ENCODE data around the gene LAMA3.

Gene LAMA3

GRCh38 chr18:23878336-23878900 is 189.2 kb downstream of the LAMA3 start:
- Histone ChIP-seq H3K27ac (no peak overlapping the region), H3K4me1 (ENCODE audit: low read depth, poor library complexity, severe bottlenecking) (no peaks in the 10 kb centered on the region), H2AFZ (ENCODE audit: low read depth) (no peak overlapping the region), H4K20me1 (ENCODE audit: insufficient read depth) (no peaks in the 10 kb centered on the region), H3K4me2 (no peak overlapping the region), H3K4me3 (IDR thresholded peaks at IDR 0.05; ENCODE audit: insufficient read depth, low read depth, low read length) (no peak overlapping the region), H3K9ac (no peak overlapping the region), H3K79me2 (ENCODE audit: insufficient read depth, low read depth) (no peaks in the 10 kb centered on the region), H3K36me3 (ENCODE audit: insufficient read depth) (no peaks in the 10 kb centered on the region), H3K27me3 (ENCODE audit: insufficient read depth, low read depth) (no peaks in the 10 kb centered on the region)
- TF ChIP-seq, protein P1, sequence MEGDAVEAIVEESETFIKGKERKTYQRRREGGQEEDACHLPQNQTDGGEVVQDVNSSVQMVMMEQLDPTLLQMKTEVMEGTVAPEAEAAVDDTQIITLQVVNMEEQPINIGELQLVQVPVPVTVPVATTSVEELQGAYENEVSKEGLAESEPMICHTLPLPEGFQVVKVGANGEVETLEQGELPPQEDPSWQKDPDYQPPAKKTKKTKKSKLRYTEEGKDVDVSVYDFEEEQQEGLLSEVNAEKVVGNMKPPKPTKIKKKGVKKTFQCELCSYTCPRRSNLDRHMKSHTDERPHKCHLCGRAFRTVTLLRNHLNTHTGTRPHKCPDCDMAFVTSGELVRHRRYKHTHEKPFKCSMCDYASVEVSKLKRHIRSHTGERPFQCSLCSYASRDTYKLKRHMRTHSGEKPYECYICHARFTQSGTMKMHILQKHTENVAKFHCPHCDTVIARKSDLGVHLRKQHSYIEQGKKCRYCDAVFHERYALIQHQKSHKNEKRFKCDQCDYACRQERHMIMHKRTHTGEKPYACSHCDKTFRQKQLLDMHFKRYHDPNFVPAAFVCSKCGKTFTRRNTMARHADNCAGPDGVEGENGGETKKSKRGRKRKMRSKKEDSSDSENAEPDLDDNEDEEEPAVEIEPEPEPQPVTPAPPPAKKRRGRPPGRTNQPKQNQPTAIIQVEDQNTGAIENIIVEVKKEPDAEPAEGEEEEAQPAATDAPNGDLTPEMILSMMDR (conservative IDR thresholded peaks at IDR 0.05; ENCODE audit: low read depth, low read length): no peak

DNA sequence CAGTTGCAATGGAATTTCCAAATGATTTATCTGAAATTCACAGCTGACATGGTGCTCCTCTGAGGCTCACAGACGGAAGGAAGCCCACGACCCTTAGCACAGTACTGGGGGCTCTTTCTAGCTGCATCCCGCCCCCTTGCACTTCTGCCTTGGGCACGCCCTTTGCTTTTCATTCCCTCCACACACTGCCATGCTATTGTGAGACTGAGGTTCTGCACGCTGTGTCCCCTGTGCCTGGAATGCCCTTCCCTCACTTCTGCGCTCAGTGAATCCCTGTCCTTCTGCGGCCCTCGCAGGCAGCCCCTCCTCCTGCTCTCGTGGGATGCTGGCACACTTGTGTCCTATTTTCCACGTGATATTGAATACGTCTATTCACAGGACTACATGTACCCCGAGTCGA is 189.9 kb downstream of the LAMA3 start:
- TF ChIP-seq, protein P1 (conservative IDR thresholded peaks at IDR 0.05; ENCODE audit: low read depth, low read length): no peak
- Histone ChIP-seq H3K4me3 (IDR thresholded peaks at IDR 0.05; ENCODE audit: insufficient read depth, low read depth, low read length) (no peak overlapping the region), H2AFZ (ENCODE audit: low read depth) (no peak overlapping the region), H4K20me1 (ENCODE audit: insufficient read depth) (no peaks in the 10 kb centered on the region), H3K27me3 (ENCODE audit: insufficient read depth, low read depth) (no peaks in the 10 kb centered on the region), H3K4me2 (no peak overlapping the region), H3K27ac (no peak overlapping the region), H3K4me1 (ENCODE audit: low read depth, poor library complexity, severe bottlenecking) (no peaks in the 10 kb centered on the region), H3K9ac (no peak overlapping the region), H3K79me2 (ENCODE audit: insufficient read depth, low read depth) (no peaks in the 10 kb centered on the region), H3K36me3 (ENCODE audit: insufficient read depth) (no peaks in the 10 kb centered on the region)

DNA sequence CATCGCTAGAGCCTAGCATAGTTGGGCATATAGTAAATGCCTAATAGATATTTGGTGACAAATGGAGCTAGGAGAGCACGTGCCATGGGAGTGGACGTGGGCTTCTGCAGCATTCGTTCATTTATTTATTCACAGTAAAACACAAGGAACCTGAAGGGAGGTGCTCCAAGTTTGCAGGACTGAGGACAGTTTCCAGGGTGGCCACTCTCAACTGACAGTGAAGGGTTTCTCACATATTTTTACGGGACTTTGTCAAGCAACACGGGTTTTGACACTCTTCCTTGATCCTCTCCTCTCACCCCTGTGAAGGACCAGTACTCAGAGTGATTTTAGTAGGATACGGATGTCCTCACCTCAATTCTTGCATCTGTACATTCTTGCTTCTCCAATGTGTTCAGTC is 190.3 kb downstream of the LAMA3 start:
- Histone ChIP-seq H3K36me3 (ENCODE audit: insufficient read depth) (no peaks in the 10 kb centered on the region), H3K4me3 (IDR thresholded peaks at IDR 0.05; ENCODE audit: insufficient read depth, low read depth, low read length) (no peak overlapping the region), H2AFZ (ENCODE audit: low read depth) (no peak overlapping the region), H4K20me1 (ENCODE audit: insufficient read depth) (no peaks in the 10 kb centered on the region), H3K4me2 (no peak overlapping the region), H3K4me1 (ENCODE audit: low read depth, poor library complexity, severe bottlenecking) (no peaks in the 10 kb centered on the region), H3K27ac (no peak overlapping the region), H3K79me2 (ENCODE audit: insufficient read depth, low read depth) (no peaks in the 10 kb centered on the region), H3K9ac (no peak overlapping the region), H3K27me3 (ENCODE audit: insufficient read depth, low read depth) (no peaks in the 10 kb centered on the region)
- TF ChIP-seq, protein P1 (conservative IDR thresholded peaks at IDR 0.05; ENCODE audit: low read depth, low read length): no peak

DNA sequence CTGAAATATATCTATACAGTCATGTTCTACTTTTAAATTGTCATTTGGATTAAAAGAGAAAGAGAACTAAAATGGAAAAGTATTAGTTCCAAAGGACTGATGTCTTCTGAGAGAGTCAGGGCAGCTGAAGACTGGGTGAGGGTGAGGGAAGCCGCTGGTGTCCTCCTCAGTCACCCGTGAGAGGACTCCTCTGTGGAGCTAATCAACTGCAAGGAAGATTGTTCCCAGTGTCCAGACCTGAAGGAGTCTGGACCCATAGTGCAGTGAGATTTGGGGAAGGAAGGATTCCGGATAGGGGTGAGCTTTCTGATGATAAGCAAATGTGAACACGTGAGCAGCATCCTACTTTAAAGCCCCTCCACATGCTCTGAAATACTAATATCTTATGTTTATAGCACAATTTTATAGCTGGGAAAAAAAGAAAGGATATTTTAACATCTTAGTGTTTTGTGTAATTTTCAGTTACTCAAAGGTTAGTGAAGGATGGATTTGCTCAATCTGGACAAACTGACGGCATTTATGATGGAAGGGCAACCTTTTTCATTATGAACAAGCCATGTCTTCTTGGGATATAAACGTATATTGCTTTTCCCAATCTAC is 190.8 kb downstream of the LAMA3 start:
- Histone ChIP-seq H3K4me3 (IDR thresholded peaks at IDR 0.05; ENCODE audit: insufficient read depth, low read depth, low read length) (no peak overlapping the region), H3K27me3 (ENCODE audit: insufficient read depth, low read depth) (no peaks in the 10 kb centered on the region), H3K79me2 (ENCODE audit: insufficient read depth, low read depth) (no peaks in the 10 kb centered on the region), H2AFZ (ENCODE audit: low read depth) (no peak overlapping the region), H3K4me2 (no peak overlapping the region), H3K9ac (no peak overlapping the region), H3K27ac (no peak overlapping the region), H4K20me1 (ENCODE audit: insufficient read depth) (no peaks in the 10 kb centered on the region), H3K4me1 (ENCODE audit: low read depth, poor library complexity, severe bottlenecking) (no peaks in the 10 kb centered on the region), H3K36me3 (ENCODE audit: insufficient read depth) (no peaks in the 10 kb centered on the region)
- TF ChIP-seq, protein P1 (conservative IDR thresholded peaks at IDR 0.05; ENCODE audit: low read depth, low read length): no peak

All from KMS-11 (cell line).